ENCODE results near the gene PNKD.
A peak's percentile ranks its signal among the peaks of the same experiment; 100 is the strongest.
"Not testable (repeated sequence)": the region's sequence is repeated elsewhere in the genome, so short reads cannot be mapped to it uniquely, and the experiment has no call there.

Gene PNKD

DNA sequence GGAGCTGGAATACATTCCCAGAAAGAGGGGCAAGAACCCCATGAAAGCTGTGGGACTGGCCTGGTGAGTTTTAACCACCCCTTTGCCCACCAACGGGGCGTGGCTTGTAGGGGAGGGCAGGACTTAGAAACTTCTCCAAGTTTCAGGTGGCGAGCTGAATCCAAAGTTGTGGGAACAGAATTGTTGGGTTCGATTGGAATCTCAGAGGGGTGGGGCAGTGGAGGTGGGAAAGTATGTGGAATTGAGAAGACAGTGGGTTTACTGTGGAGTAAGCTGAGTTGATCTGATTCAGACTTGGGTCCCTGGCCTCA, 1.1 kb downstream of the PNKD start:
- no peaks in the 10 kb centered on the region for H3K27me3 ChIP-seq (ENCODE audit: control insufficient read depth in 3 of 3, insufficient read depth in 3 of 3, low read depth in 1 of 3, low read length in 3 of 3)

DNA sequence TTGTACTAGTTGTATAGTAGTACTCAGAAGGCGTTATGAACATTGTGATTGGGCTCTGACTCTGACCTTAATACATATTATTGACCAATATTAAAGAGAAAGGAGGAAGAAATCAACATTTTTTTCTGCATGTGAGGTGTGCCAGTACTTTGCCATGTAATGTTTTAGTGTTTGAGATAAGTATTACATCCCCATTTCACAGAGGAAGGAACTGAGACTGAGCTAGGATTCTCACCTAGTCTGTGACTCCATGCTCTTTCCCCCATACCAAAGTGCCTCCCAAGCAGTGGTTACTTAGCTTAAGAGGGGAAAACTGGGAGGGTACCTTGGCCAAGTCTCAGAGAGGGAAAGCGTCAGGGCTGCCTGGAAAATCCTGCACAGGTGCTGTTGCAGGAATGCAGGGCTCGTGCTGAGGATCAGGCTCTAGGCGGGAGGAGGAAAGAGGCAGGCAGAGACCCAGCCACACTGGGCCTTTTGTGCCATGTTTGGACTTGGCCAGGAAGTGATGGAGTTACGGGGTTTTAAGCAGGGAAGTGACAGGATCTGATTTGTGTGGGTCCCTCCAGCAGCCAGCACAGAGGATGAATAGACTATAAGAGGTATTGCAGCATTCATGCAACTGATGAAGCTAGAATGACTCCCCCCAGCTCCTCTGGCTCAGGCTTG, 1.7 kb downstream of the PNKD start:
- no peak overlapping the region for H2AFZ ChIP-seq (ENCODE audit: low read length)
- H3K27me3 ChIP-seq (ENCODE audit: control insufficient read depth in 3 of 3, insufficient read depth in 3 of 3, low read depth in 1 of 3, low read length in 3 of 3): no peaks in the 10 kb centered on the region
- H3K4ac ChIP-seq (ENCODE audit: low read length): no peak overlapping the region
- DNase-seq (ENCODE audit: low spot score): no peak
- peak overlapping the region in 1 of 2 donors; percentile 83 for H3K4me3 ChIP-seq (ENCODE audit: low read length in 2 of 2)
- peak overlapping the region; percentile 64 for H2BK15ac ChIP-seq (ENCODE audit: low read length)
- H2BK12ac ChIP-seq (ENCODE audit: low read length): no peak overlapping the region
- whole genome bisulfite sequencing, 2 donors (ENCODE audit: extremely low coverage in 2 of 2, insufficient read length in 2 of 2, insufficient replicate concordance in 1 of 2): no CpG with 5 or more reads among the region's 5 CpGs
- H3K18ac ChIP-seq (ENCODE audit: low read length): no peak overlapping the region
- H3K23ac ChIP-seq (ENCODE audit: low read depth, low read length, poor library complexity): no peak overlapping the region
- H3K36me3 ChIP-seq (replicated peaks in 1 of 2; ENCODE audit: control insufficient read depth in 2 of 2, insufficient read depth in 2 of 2, low read length in 2 of 2): peaks cover 31 to 43% of the 10 kb centered on the region in 2 donors
- no peak overlapping the region for H2BK5ac ChIP-seq (ENCODE audit: low read length)
- H4K8ac ChIP-seq (ENCODE audit: low read depth, low read length): no peak overlapping the region
- no peak overlapping the region for H3K27ac ChIP-seq (replicated peaks; ENCODE audit: low read length)
- peak overlapping the region; percentile 23 for H4K91ac ChIP-seq (ENCODE audit: low read depth, low read length, poor library complexity)
- no peak overlapping the region for H3K4me2 ChIP-seq (ENCODE audit: insufficient read depth, low read length, poor library complexity, severe bottlenecking)
- no peaks in the 10 kb centered on the region for H3K9me3 ChIP-seq (replicated peaks in 1 of 2; ENCODE audit: control insufficient read depth in 2 of 2, insufficient read depth in 1 of 2, low read depth in 1 of 2, low read length in 2 of 2)
- H3K79me1 ChIP-seq (ENCODE audit: low read depth, low read length): peaks cover 8% of the 10 kb centered on the region
- H2BK120ac ChIP-seq (ENCODE audit: low read depth, low read length): no peak overlapping the region
- no peak overlapping the region for H3K14ac ChIP-seq (ENCODE audit: low read length)
- peak overlapping the region; percentile 40 for H2AK5ac ChIP-seq (ENCODE audit: low read depth, low read length)
- H3K9ac ChIP-seq (ENCODE audit: low read depth, low read length, poor library complexity): no peak overlapping the region
- H3K4me1 ChIP-seq (ENCODE audit: control insufficient read depth in 2 of 2, insufficient read depth in 1 of 2, low read depth in 1 of 2, low read length in 2 of 2): peaks cover 8 to 10% of the 10 kb centered on the region in 2 donors

More for the DNA sequence above, 1.1 kb downstream of the PNKD start:
- Histone ChIP-seq H4K91ac (ENCODE audit: low read depth, low read length, poor library complexity) (no peak overlapping the region), H3K27ac (replicated peaks; ENCODE audit: low read length) (no peak overlapping the region), H3K18ac (ENCODE audit: low read length) (no peak overlapping the region), H3K4me2 (ENCODE audit: insufficient read depth, low read length, poor library complexity, severe bottlenecking) (peak overlapping the region; percentile 59), H3K4me1 (ENCODE audit: control insufficient read depth in 2 of 2, insufficient read depth in 1 of 2, low read depth in 1 of 2, low read length in 2 of 2) (peaks cover 8 to 10% of the 10 kb centered on the region in 2 donors), H3K36me3 (replicated peaks in 1 of 2; ENCODE audit: control insufficient read depth in 2 of 2, insufficient read depth in 2 of 2, low read length in 2 of 2) (peaks cover 33 to 47% of the 10 kb centered on the region in 2 donors), H2AFZ (ENCODE audit: low read length) (no peak overlapping the region), H3K4ac (ENCODE audit: low read length) (no peak overlapping the region), H3K79me1 (ENCODE audit: low read depth, low read length) (peaks cover 8% of the 10 kb centered on the region), H4K8ac (ENCODE audit: low read depth, low read length) (no peak overlapping the region), H2BK5ac (ENCODE audit: low read length) (no peak overlapping the region), H3K9ac (ENCODE audit: low read depth, low read length, poor library complexity) (no peak overlapping the region), H2BK120ac (ENCODE audit: low read depth, low read length) (no peak overlapping the region), H3K4me3 (ENCODE audit: low read length in 2 of 2) (peak overlapping the region in 1 of 2 donors; percentile 83), H3K9me3 (replicated peaks in 1 of 2; ENCODE audit: control insufficient read depth in 2 of 2, insufficient read depth in 1 of 2, low read depth in 1 of 2, low read length in 2 of 2) (no peaks in the 10 kb centered on the region), H3K14ac (ENCODE audit: low read length) (no peak overlapping the region), H3K23ac (ENCODE audit: low read depth, low read length, poor library complexity) (no peak overlapping the region), H2AK5ac (ENCODE audit: low read depth, low read length) (no peak overlapping the region), H2BK15ac (ENCODE audit: low read length) (no peak overlapping the region), H2BK12ac (ENCODE audit: low read length) (no peak overlapping the region)
- DNase-seq (ENCODE audit: low spot score): no peak
- no CpG with 5 or more reads among the region's 4 CpGs for WGBS, 2 donors (ENCODE audit: extremely low coverage in 2 of 2, insufficient read length in 2 of 2, insufficient replicate concordance in 1 of 2)

DNA sequence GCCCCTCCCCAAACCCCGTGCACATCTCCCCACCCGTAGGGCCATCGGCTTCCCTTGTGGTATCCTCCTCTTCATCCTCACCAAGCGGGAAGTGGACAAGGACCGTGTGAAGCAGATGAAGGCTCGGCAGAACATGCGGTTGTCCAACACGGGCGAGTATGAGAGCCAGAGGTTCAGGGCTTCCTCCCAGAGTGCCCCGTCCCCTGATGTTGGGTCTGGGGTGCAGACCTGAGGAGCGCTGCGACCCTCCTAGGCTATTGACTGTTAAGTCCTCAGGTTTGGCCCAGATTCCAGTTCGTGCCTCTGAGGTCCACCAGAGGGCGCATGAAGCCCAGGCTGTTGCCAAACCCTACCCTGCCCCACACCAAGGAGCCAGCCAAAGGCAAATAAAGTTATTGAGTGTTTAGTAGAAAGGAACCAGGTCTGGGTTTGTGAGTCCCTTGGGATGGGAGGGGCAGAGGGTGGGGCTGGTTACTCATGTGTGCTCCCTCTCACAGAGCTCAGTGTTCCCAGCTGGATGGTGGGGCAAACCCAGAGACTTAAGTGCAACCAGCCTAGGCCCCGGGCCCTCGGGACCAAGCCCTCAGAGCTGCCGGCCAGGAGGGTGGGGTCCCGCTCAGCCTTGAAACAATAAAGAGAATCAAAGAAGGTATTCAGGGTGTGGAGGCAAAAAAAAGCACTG, 2.4 kb downstream of the PNKD start:
- H3K27ac ChIP-seq (replicated peaks; ENCODE audit: low read length): no peak overlapping the region
- DNase-seq (ENCODE audit: low spot score): peak; percentile 78

DNA sequence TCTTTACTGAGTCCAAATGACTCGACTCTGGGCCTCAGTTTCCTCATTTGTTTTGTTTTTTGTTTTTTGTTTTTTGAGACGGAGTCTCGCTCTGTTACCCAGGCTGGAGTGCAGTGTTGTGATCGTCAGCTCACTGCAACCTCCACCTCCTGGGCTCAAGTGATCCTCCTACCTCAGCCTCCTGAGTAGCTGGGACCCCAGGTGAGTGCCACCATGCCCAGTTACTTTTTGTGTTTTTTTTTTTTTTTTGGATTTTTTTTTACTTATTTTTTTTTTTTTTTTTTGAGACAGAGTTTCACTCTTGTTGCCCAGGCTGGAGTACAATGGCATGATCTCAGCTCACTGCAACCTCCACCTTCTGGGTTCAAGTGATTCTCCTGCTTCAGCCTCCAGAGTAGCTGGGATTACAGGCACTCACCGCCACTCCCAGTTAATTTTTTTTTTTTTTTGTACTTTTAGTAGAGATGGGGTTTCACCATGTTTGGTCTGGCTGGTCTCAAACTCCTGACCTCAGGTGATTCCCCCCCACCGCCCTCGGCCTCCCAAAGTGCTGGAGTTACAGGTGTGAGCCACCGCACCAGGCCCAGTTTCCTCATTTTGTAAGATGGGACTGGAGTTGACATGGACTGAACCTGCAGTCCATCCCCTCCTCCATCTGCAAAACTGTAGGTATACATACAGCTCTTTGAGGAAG, 3.0 kb downstream of the PNKD start:
- H3K27me3 ChIP-seq (ENCODE audit: control insufficient read depth in 3 of 3, insufficient read depth in 3 of 3, low read depth in 1 of 3, low read length in 3 of 3); H3K23ac ChIP-seq (ENCODE audit: low read depth, low read length, poor library complexity); H3K27ac ChIP-seq (replicated peaks; ENCODE audit: low read length); H2BK15ac ChIP-seq (ENCODE audit: low read length); H4K8ac ChIP-seq (ENCODE audit: low read depth, low read length); DNase-seq (ENCODE audit: low spot score); H3K4me3 ChIP-seq (ENCODE audit: low read length in 2 of 2); H3K9me3 ChIP-seq (replicated peaks in 1 of 2; ENCODE audit: control insufficient read depth in 2 of 2, insufficient read depth in 1 of 2, low read depth in 1 of 2, low read length in 2 of 2); H2AK5ac ChIP-seq (ENCODE audit: low read depth, low read length); H2BK12ac ChIP-seq (ENCODE audit: low read length); H3K4me2 ChIP-seq (ENCODE audit: insufficient read depth, low read length, poor library complexity, severe bottlenecking); H3K4me1 ChIP-seq (ENCODE audit: control insufficient read depth in 2 of 2, insufficient read depth in 1 of 2, low read depth in 1 of 2, low read length in 2 of 2); H3K18ac ChIP-seq (ENCODE audit: low read length); H4K91ac ChIP-seq (ENCODE audit: low read depth, low read length, poor library complexity); H2AFZ ChIP-seq (ENCODE audit: low read length); H3K4ac ChIP-seq (ENCODE audit: low read length); H3K9ac ChIP-seq (ENCODE audit: low read depth, low read length, poor library complexity); H2BK5ac ChIP-seq (ENCODE audit: low read length); H3K79me1 ChIP-seq (ENCODE audit: low read depth, low read length); H2BK120ac ChIP-seq (ENCODE audit: low read depth, low read length); H3K14ac ChIP-seq (ENCODE audit: low read length): not testable (repeated sequence)
- WGBS, 2 donors (ENCODE audit: extremely low coverage in 2 of 2, insufficient read length in 2 of 2, insufficient replicate concordance in 1 of 2): no CpG with 5 or more reads among the region's 8 CpGs
- H3K36me3 ChIP-seq (replicated peaks in 1 of 2; ENCODE audit: control insufficient read depth in 2 of 2, insufficient read depth in 2 of 2, low read length in 2 of 2): peaks cover 29 to 39% of the 10 kb centered on the region in 2 donors

More for the DNA sequence above, 2.4 kb downstream of the PNKD start:
- H3K9ac ChIP-seq (ENCODE audit: low read depth, low read length, poor library complexity): no peak overlapping the region
- H3K9me3 ChIP-seq (replicated peaks in 1 of 2; ENCODE audit: control insufficient read depth in 2 of 2, insufficient read depth in 1 of 2, low read depth in 1 of 2, low read length in 2 of 2): no peaks in the 10 kb centered on the region
- no peak overlapping the region for H3K18ac ChIP-seq (ENCODE audit: low read length)
- peak overlapping the region; percentile 40 for H2AK5ac ChIP-seq (ENCODE audit: low read depth, low read length)
- WGBS, 2 donors (ENCODE audit: extremely low coverage in 2 of 2, insufficient read length in 2 of 2, insufficient replicate concordance in 1 of 2): no CpG with 5 or more reads among the region's 18 CpGs
- no peak overlapping the region for H3K23ac ChIP-seq (ENCODE audit: low read depth, low read length, poor library complexity)
- H3K4me2 ChIP-seq (ENCODE audit: insufficient read depth, low read length, poor library complexity, severe bottlenecking): no peak overlapping the region
- no peak overlapping the region for H4K8ac ChIP-seq (ENCODE audit: low read depth, low read length)
- peak overlapping the region; percentile 4 for H2BK12ac ChIP-seq (ENCODE audit: low read length)
- H2BK120ac ChIP-seq (ENCODE audit: low read depth, low read length): no peak overlapping the region
- no peak overlapping the region for H2BK5ac ChIP-seq (ENCODE audit: low read length)
- H2BK15ac ChIP-seq (ENCODE audit: low read length): peak overlapping the region; percentile 64
- H3K79me1 ChIP-seq (ENCODE audit: low read depth, low read length): peaks cover 8% of the 10 kb centered on the region
- peak overlapping the region in 1 of 2 donors; percentile 10 for H3K4me3 ChIP-seq (ENCODE audit: low read length in 2 of 2)
- peak overlapping the region; percentile 23 for H4K91ac ChIP-seq (ENCODE audit: low read depth, low read length, poor library complexity)
- no peak overlapping the region for H3K4ac ChIP-seq (ENCODE audit: low read length)
- no peak overlapping the region for H3K14ac ChIP-seq (ENCODE audit: low read length)
- no peak overlapping the region for H2AFZ ChIP-seq (ENCODE audit: low read length)
- H3K36me3 ChIP-seq (replicated peaks in 1 of 2; ENCODE audit: control insufficient read depth in 2 of 2, insufficient read depth in 2 of 2, low read length in 2 of 2): peaks cover 29 to 41% of the 10 kb centered on the region in 2 donors
- H3K4me1 ChIP-seq (ENCODE audit: control insufficient read depth in 2 of 2, insufficient read depth in 1 of 2, low read depth in 1 of 2, low read length in 2 of 2): peaks cover 8 to 10% of the 10 kb centered on the region in 2 donors
- H3K27me3 ChIP-seq (ENCODE audit: control insufficient read depth in 3 of 3, insufficient read depth in 3 of 3, low read depth in 1 of 3, low read length in 3 of 3): no peaks in the 10 kb centered on the region

Data from neuronal stem cell (in vitro differentiated cells).